K562 (cell line): ENCODE data around the gene IMMP2L. TPM values are rescaled to one million over a fixed set of nuclear protein-coding genes. Genes with fewer than 3 reads are reported as not detected.

ENCODE experiments used
- ATAC-seq: fragments of 200-7000 bp; cut with Tn5 transposase; 3 replicates; pipeline ENCODE4 v1.9.1; 2020; ENCODE audit warnings: moderate library complexity
- BruUV-seq: library from RNA; stranded (reverse); fragments of 400-500 nt; replicated peaks from 2 replicates; lab custom pipeline; 2021; lab: Mats Ljungman, UMichigan
- CTCF ChIA-PET: fragments of 300-600 bp; formaldehyde crosslinking; extraction: SDS; loops from one replicate; lab custom pipeline; 2021; ENCODE audit warnings: low intra/inter-chr PET ratio; lab: Yijun Ruan, JAX
- POLR2A ChIA-PET: fragments of 300-600, 350-650 bp; sonication (Branson Sonifier 250); formaldehyde crosslinking; extraction: SDS; loops from one replicate; lab custom pipeline; 2021; ENCODE audit warnings: antibody characterized with exemption, inconsistent platforms; lab: Yijun Ruan, JAX
- DNase-seq, 4 experiments: peaks; one replicate each; pipeline versions ENCODE4 v3.0.0 to v3.0.0-alpha.2; 2011 to 2018; ENCODE audit warnings: low spot score in 3 of 4, mixed read lengths in 3 of 4; ENCODE audit errors: extremely low read depth in 1 of 4
- FAIRE-seq: peaks from 2 replicates; lab custom pipeline; 2011; peaks lifted over from hg19 to GRCh38; lab: Jason Lieb, UNC
- H2AFZ ChIP-seq: 2 replicates; pipeline ENCODE4 v1.6.0; 2011; ENCODE audit warnings: low read depth, low read length, control low read depth, inconsistent platforms
- H3K27ac ChIP-seq: fragments of 200-600 bp; 3 replicates; pipeline ENCODE4 v1.8.0; 2011; ENCODE audit warnings: low read depth, mild to moderate bottlenecking, control low read depth, inconsistent platforms, low read length, moderate library complexity, mixed read lengths; ENCODE audit errors: extremely low read depth
- H3K27me3 ChIP-seq, 2 experiments: fragments of 300-600 bp in 1 of 2; 2 replicates in 1 of 2; 3 replicates in 1 of 2; pipeline versions ENCODE4 v1.6.0 to v1.8.0; 2011; ENCODE audit warnings: inconsistent platforms in 2 of 2, low read length in 2 of 2, mild to moderate bottlenecking in 1 of 2, mixed read lengths in 1 of 2, moderate library complexity in 1 of 2; ENCODE audit not compliant: control insufficient read depth in 2 of 2, insufficient read depth in 2 of 2
- H3K36me3 ChIP-seq: fragments of 300-600 bp; 3 replicates; pipeline ENCODE4 v1.8.0; 2011; ENCODE audit warnings: mild to moderate bottlenecking, low read length, inconsistent platforms; ENCODE audit not compliant: control insufficient read depth, insufficient read depth
- H3K4me1 ChIP-seq, 2 experiments: fragments of 200-600 bp in 1 of 2; replicated peaks in 1 of 2; 2 replicates in 1 of 2; 3 replicates in 1 of 2; pipeline versions ENCODE4 v1.5.1 to v1.8.0; 2011; ENCODE audit warnings: inconsistent platforms in 2 of 2, low read length in 2 of 2, mild to moderate bottlenecking in 1 of 2, mixed read lengths in 1 of 2, moderate library complexity in 1 of 2; ENCODE audit not compliant: control insufficient read depth in 2 of 2, insufficient read depth in 2 of 2
- H3K4me2 ChIP-seq: 2 replicates; pipeline ENCODE4 v1.6.1; 2011; ENCODE audit warnings: low read length, control low read depth, inconsistent platforms, mixed read lengths; ENCODE audit not compliant: insufficient read depth
- H3K4me3 ChIP-seq: fragments of 200-600 bp; sonication (generic), shearing (Covaris generic); 2 replicates; pipeline ENCODE4 v1.5.1; 2016; ENCODE audit warnings: control low read depth, inconsistent platforms
- H3K79me2 ChIP-seq: fragments of 200-600 bp; 3 replicates; pipeline ENCODE4 v1.8.0; 2011; ENCODE audit warnings: low read length, inconsistent platforms; ENCODE audit not compliant: control insufficient read depth, insufficient read depth
- H3K9ac ChIP-seq, 2 experiments: 2 replicates each; pipeline versions ENCODE4 v1.6.0 to v1.6.1; 2011; ENCODE audit warnings: low read depth in 2 of 2, low read length in 2 of 2, control low read depth in 1 of 2, inconsistent platforms in 1 of 2, mild to moderate bottlenecking in 1 of 2, mixed read lengths in 1 of 2; ENCODE audit not compliant: insufficient read depth in 1 of 2
- H3K9me1 ChIP-seq: one replicate; pipeline ENCODE4 v1.6.0; 2011; ENCODE audit warnings: inconsistent platforms, mild to moderate bottlenecking, low read length, moderate library complexity; ENCODE audit not compliant: control insufficient read depth, insufficient read depth
- H3K9me3 ChIP-seq: replicated peaks from 2 replicates; pipeline ENCODE4 v1.5.1; 2011; ENCODE audit warnings: low read depth, low read length, inconsistent platforms; ENCODE audit not compliant: control insufficient read depth, insufficient read depth
- H4K20me1 ChIP-seq: replicated peaks from 2 replicates; pipeline ENCODE4 v1.6.1; 2011; ENCODE audit warnings: low read length, inconsistent platforms, mixed read lengths; ENCODE audit not compliant: control insufficient read depth, insufficient read depth
- DIDO1 ChIP-seq: fragments of 450-650 bp; IDR thresholded peaks from 2 replicates; pipeline ENCODE4 v1.6.1; 2016; ENCODE audit warnings: low read depth, missing biosample characterization, missing genetic modification characterization
- MXD1 ChIP-seq: fragments of 250-450 bp; sonication (Bioruptor Pico); IDR thresholded peaks from 2 replicates; pipeline ENCODE4 v1.8.0; 2021; ENCODE audit warnings: borderline replicate concordance, mild to moderate bottlenecking, moderate library complexity; ENCODE audit not compliant: poor library complexity, severe bottlenecking
- RBM14 ChIP-seq: fragments of 200-400 bp; formaldehyde crosslinking; IDR thresholded peaks from 2 replicates; pipeline ENCODE4 v1.6.1; 2018; ENCODE audit warnings: low read depth, mild to moderate bottlenecking, low read length, moderate library complexity, borderline replicate concordance; ENCODE audit not compliant: insufficient read depth
- RERE ChIP-seq: sonication (generic); formaldehyde crosslinking; IDR thresholded peaks from 2 replicates; pipeline ENCODE4 v1.8.0; 2023; ENCODE audit warnings: missing genetic modification reagents, mild to moderate bottlenecking, borderline replicate concordance
- THRA ChIP-seq: fragments of 450-650 bp; IDR thresholded peaks from 2 replicates; pipeline ENCODE4 v1.6.1; 2017; ENCODE audit warnings: mild to moderate bottlenecking, moderate library complexity
- ZNF224 ChIP-seq: sonication (generic); formaldehyde crosslinking; IDR thresholded peaks from 2 replicates; pipeline ENCODE4 v1.8.0; 2022; ENCODE audit warnings: mild to moderate bottlenecking, missing genetic modification reagents
- ZNF3 ChIP-seq: fragments of 250-450 bp; sonication (Bioruptor Pico); IDR thresholded peaks from 2 replicates; pipeline ENCODE4 v1.5.0; 2021; ENCODE audit warnings: mild to moderate bottlenecking, moderate library complexity
- ZNF583 ChIP-seq: fragments of 250-450 bp; sonication (Bioruptor Pico); IDR thresholded peaks from 2 replicates; pipeline ENCODE4 v1.4.0; 2020
- WGBS: fragments of 100-300 bp; shearing (Covaris generic); methylation state at CpG from one replicate; pipeline ENCODE4 v1.1.6; 2016; ENCODE audit warnings: low coverage, mixed read lengths; ENCODE audit not compliant: insufficient coverage; ENCODE audit errors: missing lambda C conversion rate; 5-methylcytosine and 5-hydroxymethylcytosine counted together
- in situ Hi-C: fragments of 300-500 bp; cut with MboI; formaldehyde crosslinking; loops from 4 replicates; pipeline ENCODE4 v1.15.0; 2018; ENCODE audit warnings: inconsistent platforms, mixed read lengths
- intact Hi-C: fragments of 100-400 bp; cut with micrococcal nuclease; formaldehyde crosslinking; loops from 2 replicates; pipeline ENCODE4 v1.14.2; 2022
- polyA plus RNA-seq, 8 experiments: library from polyadenylated mRNA; depleted of rRNA in 4 of 8; stranded (reverse) in 5 of 8; unstranded in 3 of 8; fragments of >200 nt; fragmentation: Nextera tagmentation in 2 of 8; fragmentation: Illumina TruSeq in 1 of 8; extraction: Ambion mirVana in 2 of 8; extraction: Trizol in 1 of 8; gene quantifications; 2 replicates each; pipeline versions ENCODE4 v1.2.1 to v1.2.3, GENCODE V29; 2011 to 2014; ENCODE audit warnings: inconsistent platforms in 1 of 8, missing spikeins in 1 of 8
- total RNA-seq, 7 experiments: library from RNA; depleted of rRNA in 6 of 7; stranded (reverse); fragments of >200 nt in 6 of 7; fragmentation: Illumina TruSeq in 2 of 7; extraction: Trizol in 2 of 7; gene quantifications; 2 replicates each; pipeline versions ENCODE4 v1.2.1 to v1.2.3, GENCODE V29; 2011 to 2021; ENCODE audit warnings: low replicate concordance in 1 of 7

IMMP2L gene
- total and polyA plus RNA-seq, 9 of the 15 experiments (the other 6 are each of a cell fraction or from before 2014, with no cell fraction given), result 29.7 to 116 (median 53.0) TPM

GRCh38 chr7:110964775-110965174 is 597.5 kb downstream of the IMMP2L start:
- Histone ChIP-seq H2AFZ (no peak overlapping the region), H3K9me1 (no peaks in the 10 kb centered on the region), H3K4me1 (no peaks in the 10 kb centered on the region), H3K27me3 (no peaks in the 10 kb centered on the region), H3K4me3 (no peak overlapping the region), H3K4me2 (no peak overlapping the region), H4K20me1 (no peaks in the 10 kb centered on the region), H3K79me2 (no peaks in the 10 kb centered on the region), H3K27ac (no peak overlapping the region), H3K36me3 (no peaks in the 10 kb centered on the region), H3K9me3 (no peaks in the 10 kb centered on the region), H3K9ac (no peak overlapping the region)
- DNase-seq (no peak), FAIRE-seq (no peak), ATAC-seq (no peak)
- WGBS, result 21% methylated on average over 6 of the region's 6 CpGs
- intact Hi-C loops (no loop called here), in situ Hi-C loops (no loop called here)
- ChIA-PET POLR2A (interaction anchor here (0.5 to 0.6 kb wide), 2 partner anchors 9 to 318 kb away, joined by 3 read pairs; no protein-coding TSS in a partner anchor), CTCF (no interaction called here)
- BruUV-seq, result no TSS peak
- TF ChIP-seq MXD1 (CRISPR knock-in tag), result no peak
- no peak for TF ChIP-seq ZNF3
- TF ChIP-seq RBM14, result no peak

GRCh38 chr7:110962826-110963225 is 599.5 kb downstream of the IMMP2L start:
- POLR2A ChIA-PET, result no interaction called here
- FAIRE-seq, result no peak
- TF ChIP-seq ZNF583 (no peak), ZNF224 (CRISPR knock-in tag) (no peak), RERE (CRISPR knock-in tag) (no peak), DIDO1 (tag) (no peak), THRA (no peak)

More at GRCh38 chr7:110962826-110963225, 599.5 kb downstream of the IMMP2L start:
- in situ Hi-C loops (no loop called here), intact Hi-C loops (no loop called here)
- no peaks in the 10 kb centered on the region for H4K20me1 ChIP-seq
- H2AFZ ChIP-seq, result no peak overlapping the region
- no TSS peak for BruUV-seq
- ATAC-seq (no peak), DNase-seq (no peak)
- H3K4me3 ChIP-seq, result no peak overlapping the region
- CTCF ChIA-PET, result no interaction called here
- no peaks in the 10 kb centered on the region for H3K27me3 ChIP-seq
- H3K27ac ChIP-seq, result no peak overlapping the region
- H3K9me3 ChIP-seq, result no peaks in the 10 kb centered on the region
- H3K36me3 ChIP-seq, result no peaks in the 10 kb centered on the region
- no peaks in the 10 kb centered on the region for H3K4me1 ChIP-seq
- no peak overlapping the region for H3K4me2 ChIP-seq
- no peak overlapping the region for H3K9ac ChIP-seq
- WGBS, result 53% methylated on average over 3 of the region's 3 CpGs
- H3K9me1 ChIP-seq, result no peaks in the 10 kb centered on the region
- no peaks in the 10 kb centered on the region for H3K79me2 ChIP-seq
